GM21367 (cell line): ENCODE measurements around the gene CPLX3.

Source experiments
- ATAC-seq: cut with Tn5 transposase; IDR thresholded peaks from one replicate; pipeline ENCODE4 v1.9.1; 2021; ENCODE audit not compliant: unreplicated experiment

CPLX3 gene

DNA sequence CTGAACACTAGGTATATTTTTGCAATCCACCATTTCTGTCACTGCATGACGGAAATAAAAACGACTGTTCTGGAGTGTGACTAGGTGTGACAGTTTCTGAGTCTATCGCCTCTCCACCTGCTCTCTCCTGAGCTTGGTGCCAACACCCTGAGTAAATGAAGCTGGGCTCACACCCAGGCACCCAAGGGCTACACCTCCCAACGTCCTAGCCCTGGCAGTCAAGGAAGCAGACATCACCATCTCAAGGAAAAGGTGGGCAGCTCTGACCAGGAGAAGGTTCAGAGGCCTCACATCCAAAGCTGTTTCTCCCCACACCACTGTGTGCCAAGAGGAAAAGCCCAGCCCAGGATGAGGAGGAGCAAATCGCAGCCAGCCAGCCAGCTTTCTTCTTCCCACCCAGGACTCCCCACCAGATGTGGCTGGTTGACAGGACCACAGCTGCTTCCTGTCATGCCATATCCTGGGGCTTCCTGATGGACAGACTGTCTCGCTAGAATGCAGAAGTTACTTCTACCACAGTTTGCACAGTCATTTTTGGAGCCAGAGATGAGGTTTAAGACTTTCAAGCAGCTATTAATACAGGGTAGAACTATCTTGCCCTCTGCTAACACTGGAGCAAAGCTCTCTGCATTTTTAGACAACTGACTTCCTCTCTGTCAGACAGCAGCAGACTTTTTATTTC, 43.4 kb downstream of the CPLX3 start:
- ATAC-seq, result peak; percentile 35

DNA sequence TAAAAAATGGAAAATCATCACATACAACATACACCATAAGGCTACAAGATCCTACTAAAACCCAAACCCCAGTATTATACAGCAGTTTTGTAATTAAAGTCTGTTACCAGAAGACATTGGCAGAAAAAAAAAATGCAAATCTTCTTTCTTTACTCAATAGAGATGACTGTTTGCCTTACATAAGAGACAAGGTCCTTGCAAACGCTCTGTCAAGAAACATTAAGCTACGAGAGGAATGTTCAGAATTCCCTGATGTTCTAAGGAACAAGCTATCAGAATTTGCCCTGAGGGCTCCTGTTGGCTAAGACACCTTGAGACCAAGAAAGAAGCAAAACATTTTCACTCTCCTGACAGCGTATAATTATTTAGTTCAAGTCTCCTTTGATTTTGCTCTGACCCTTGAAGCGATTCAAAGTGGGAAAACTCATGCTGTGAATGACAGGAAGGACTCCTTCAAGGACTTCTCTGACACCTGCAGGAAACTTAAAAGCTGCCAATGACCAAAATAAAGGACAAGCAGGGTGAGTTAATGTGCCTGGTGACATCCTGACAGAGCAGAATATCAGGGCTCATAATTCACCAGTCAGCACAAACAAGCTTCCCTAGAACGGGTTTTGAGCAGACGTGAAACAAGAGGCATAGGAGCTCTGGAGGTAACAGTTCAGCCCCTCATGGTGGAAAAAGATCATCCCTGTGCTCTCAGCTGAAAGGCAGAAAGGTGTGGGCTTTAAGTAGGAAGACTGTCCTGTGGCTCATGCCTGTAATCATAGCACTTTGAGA, 44.2 kb downstream of the CPLX3 start:
- no peak for ATAC-seq

- no peak for ATAC-seq
These were observed 46.2 kb downstream of the CPLX3 start for GRCh38 chr15:74872702-74873035.

GRCh38 chr15:74873036-74873755, 46.8 kb downstream of the CPLX3 start, which contains the start of gene SCAMP2:
SCAMP2 (minus strand) TSS chr15:74873365; CDS start chr15:74873255, 110 bp downstream.
- ATAC-seq, result peak; percentile 75

DNA sequence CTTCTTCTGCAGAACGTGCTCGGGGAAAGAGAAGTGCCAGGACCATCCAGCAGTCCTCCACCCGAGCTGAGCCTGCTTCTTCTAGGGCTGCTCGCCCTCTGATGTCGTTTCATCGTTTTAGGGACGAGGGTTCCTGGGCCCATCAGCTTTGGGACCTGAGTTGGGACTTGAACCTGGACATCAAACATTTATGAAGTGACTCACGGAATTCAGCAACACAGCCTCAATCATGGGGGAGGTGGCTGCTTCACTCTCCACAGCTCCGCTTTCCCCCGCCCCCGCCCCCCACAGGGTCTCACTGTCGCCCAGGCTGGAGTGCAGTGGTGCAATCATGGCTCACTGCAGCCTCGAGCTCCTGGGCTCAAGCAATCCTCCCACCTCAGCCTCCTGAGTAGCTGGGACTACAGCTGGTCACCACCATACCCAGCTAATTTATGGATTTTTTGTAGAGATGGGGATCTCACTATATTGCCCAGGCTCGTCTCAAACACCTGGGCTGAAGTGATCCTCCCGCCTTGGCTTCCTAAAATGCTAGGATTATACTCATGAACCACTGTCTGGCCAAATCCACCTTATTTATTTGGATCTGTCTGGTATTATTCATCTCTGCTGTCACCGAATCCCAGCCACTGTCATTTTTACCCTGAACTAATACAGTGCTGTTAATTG, 47.5 kb downstream of the CPLX3 start:
- ATAC-seq, result no peak

DNA sequence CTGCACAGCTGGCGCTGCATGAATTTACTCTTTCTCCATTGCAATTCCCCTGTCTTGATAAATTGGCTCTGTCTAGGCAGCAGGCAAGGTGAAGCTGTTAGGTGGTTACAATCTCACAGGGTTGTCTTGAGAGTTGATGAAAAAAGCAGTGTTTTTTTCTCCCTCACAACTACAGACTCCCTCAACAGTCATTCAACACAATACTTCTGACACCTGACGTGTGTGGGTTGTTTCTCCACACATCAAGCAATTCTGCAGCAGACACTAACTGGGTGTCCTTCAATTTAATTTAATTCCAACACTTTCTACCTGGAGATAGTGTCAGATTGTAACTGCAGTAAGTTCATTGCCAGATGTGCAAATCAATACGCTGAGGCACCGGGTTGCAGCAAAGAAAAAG, 51.8 kb downstream of the CPLX3 start:
- no peak for ATAC-seq
